Rectal smooth muscle tissue (tissue), 1 donor: ENCODE measurements around the gene NADK.

Experiments
- H3K27ac ChIP-seq: one replicate; pipeline ENCODE4 v1.7.0; 2013; ENCODE audit warnings: low read depth, low read length, inconsistent platforms
- H3K27me3 ChIP-seq: one replicate; pipeline ENCODE4 v1.7.0; 2013; ENCODE audit warnings: low read length; ENCODE audit not compliant: control insufficient read depth, insufficient read depth
- H3K36me3 ChIP-seq: one replicate; pipeline ENCODE4 v1.7.0; 2013; ENCODE audit warnings: low read length; ENCODE audit not compliant: control insufficient read depth, insufficient read depth
- H3K4me1 ChIP-seq: one replicate; pipeline ENCODE4 v1.7.0; 2013; ENCODE audit warnings: low read length; ENCODE audit not compliant: control insufficient read depth, insufficient read depth
- H3K4me3 ChIP-seq: one replicate; pipeline ENCODE4 v1.7.0; 2013; ENCODE audit warnings: low read length
- H3K9ac ChIP-seq: one replicate; pipeline ENCODE4 v1.7.0; 2013; ENCODE audit warnings: low read length

The NADK gene, protein sequence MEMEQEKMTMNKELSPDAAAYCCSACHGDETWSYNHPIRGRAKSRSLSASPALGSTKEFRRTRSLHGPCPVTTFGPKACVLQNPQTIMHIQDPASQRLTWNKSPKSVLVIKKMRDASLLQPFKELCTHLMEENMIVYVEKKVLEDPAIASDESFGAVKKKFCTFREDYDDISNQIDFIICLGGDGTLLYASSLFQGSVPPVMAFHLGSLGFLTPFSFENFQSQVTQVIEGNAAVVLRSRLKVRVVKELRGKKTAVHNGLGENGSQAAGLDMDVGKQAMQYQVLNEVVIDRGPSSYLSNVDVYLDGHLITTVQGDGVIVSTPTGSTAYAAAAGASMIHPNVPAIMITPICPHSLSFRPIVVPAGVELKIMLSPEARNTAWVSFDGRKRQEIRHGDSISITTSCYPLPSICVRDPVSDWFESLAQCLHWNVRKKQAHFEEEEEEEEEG

DNA sequence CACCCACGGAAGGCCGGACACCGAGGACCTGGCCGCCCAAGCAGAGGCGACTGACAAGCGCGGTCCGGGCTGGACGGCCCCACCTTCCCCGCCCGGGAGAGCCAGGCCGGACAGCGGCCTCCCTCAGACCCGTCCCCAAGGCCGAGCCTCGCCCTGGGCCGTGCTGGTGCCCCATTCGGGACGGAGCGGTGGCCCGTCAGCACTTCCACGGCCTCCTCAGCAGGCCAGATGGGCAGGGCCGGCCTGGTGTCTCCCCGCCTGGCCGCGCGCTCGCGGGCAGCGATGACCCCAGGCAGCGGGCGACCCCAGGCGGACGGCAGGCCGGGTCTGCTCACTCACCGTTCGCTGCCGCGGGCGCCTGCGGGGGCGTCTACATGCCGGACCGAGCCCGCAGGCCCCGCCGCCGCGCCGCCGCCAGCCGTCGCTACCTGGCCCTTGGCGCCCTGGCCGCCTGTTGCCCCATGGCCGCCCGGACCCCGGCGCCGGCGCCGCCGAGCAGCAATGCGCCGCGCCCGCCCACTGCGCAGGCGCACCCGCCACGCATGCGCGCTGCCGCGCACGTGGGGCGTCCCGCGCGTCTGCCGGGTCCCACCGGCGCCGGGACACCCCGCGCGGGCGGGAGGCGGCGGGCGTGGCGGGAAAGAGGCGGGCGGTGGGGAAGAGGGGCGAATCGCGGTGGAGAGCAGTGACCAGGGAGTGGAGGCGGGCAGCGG is at the start of gene NADK:
Gene NADK, minus strand, starts transcription at position 521 of the 713 bp plus-strand sequence. CDS start 13,064 bp downstream, outside the sequence.
- Histone ChIP-seq H3K9ac (peak within 1 kb of the TSS; percentile 66), H3K36me3 (no peaks in the 10 kb centered on the region), H3K27ac (peak within 1 kb of the TSS; percentile 72), H3K4me1 (peaks cover 13% of the 10 kb centered on the region), H3K27me3 (no peaks in the 10 kb centered on the region), H3K4me3 (peak within 1 kb of the TSS; percentile 68)

DNA sequence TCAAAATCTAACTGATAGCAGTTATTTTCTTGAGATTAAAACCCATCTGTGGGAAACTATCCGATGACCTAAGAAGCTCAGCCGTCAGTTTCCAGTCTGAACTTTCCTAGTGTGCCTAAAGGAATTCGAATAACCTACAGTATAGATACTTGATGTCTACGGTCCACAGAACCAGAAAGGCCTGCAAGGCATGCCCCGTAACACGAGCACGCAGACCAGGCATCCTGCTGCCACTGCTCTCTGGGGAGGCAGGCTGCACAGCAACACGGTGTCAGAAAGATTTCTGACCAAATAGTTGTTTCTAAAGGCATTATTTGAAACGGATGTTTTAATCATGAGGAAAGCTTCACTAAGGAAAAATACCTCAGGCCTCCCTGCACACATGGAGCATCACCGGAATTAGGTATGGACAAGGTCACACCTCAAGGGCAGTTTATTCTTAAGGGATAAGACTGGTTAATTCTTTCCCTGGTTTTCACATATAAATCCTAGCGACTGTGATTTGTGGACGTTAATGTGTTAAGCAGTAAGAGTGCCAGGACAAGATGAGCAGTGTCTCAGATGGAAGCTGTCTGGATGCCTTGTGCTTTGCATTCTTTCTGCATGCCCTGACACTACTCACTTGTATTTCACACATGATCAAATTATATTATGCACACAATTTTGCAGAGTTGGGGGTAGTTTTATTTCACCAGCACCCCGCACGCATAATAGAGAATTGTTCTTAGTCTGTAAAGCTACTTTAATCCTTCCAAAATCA is 49.0 kb upstream of the NADK start:
- H3K36me3 ChIP-seq = peaks cover 4% of the 10 kb centered on the region
- no peak overlapping the region for H3K4me3 ChIP-seq
- no peaks in the 10 kb centered on the region for H3K27me3 ChIP-seq
- H3K9ac ChIP-seq = no peak overlapping the region
- H3K4me1 ChIP-seq = no peaks in the 10 kb centered on the region
- H3K27ac ChIP-seq = no peak overlapping the region

DNA sequence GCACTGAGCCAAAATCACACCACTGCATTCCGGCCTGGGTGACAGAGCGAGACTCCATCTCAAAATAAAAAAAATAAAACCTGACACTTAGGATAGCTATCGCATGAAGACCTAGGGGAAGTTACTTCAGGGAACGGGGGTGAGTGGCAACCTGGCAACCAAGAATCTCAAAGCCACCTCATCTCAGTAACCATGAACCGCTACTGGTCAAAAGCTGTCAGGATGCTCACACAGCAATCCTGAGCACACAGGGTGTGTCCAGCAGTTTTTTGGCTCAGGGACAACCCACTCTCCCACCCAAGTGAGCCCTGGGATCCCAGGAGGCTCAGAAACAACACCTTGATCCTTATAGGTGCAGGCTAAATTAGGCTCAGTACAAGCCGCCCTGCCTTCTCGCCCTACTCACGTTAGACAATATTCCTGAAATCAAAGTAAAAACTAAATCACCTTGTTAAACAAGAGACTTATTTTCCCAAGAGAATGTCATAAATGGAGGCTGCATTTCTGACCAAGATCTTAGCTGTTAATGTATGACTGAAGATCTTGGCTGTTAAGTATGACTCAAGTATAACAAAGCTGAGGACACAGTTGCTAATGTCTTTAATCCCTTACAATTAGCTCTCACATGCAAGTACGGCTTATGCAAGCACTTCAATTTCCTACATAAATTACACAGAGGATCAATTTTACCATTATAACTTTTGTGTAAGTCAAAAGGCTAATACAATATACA is 48.3 kb upstream of the NADK start:
- H3K27ac ChIP-seq = no peak overlapping the region
- H3K9ac ChIP-seq = no peak overlapping the region
- H3K27me3 ChIP-seq = no peaks in the 10 kb centered on the region

DNA sequence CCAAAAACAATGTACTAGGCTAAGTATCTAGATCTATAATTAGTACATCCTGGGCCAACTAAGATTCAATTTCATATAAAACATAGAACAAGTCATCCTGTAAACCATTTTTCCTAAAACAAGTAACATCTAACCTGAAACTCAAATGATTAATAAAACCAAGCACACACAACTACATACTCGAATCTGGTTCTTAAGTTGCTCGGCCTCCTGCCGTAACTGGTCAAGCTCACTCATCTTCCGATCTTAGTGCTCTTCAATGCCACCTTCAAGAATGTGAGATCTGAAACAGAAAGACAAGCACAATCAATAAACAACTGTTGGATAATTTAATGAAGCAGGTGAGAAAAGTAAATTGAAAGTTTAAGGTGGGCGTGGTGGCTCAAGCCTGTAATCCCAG is 46.9 kb upstream of the NADK start:
- Histone ChIP-seq H3K36me3 (peaks cover 4% of the 10 kb centered on the region), H3K27ac (no peak overlapping the region), H3K4me1 (no peaks in the 10 kb centered on the region), H3K27me3 (no peaks in the 10 kb centered on the region), H3K4me3 (no peak overlapping the region), H3K9ac (no peak overlapping the region)

More for the DNA sequence above, 48.3 kb upstream of the NADK start:
- Histone ChIP-seq H3K4me1 (no peaks in the 10 kb centered on the region), H3K36me3 (peaks cover 4% of the 10 kb centered on the region), H3K4me3 (no peak overlapping the region)

DNA sequence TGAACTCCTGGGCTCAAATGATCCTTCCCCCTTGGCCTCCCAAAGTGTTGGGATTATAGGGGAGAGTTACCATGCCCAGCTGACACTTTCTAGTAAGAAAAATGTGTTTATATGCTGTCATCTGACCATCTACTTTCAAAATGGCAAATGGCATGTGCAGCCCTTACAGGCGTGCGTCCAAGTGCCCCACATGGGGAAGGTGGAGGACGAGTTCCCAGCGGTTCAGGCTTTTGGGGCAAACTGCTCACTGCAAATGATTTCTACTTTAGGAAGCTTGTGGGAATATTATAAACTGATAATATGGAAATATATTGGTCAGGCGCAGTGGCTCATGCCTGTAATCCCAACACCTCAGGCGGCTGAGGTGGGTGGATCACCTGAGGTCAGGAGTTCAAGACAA is 41.5 kb upstream of the NADK start:
- Histone ChIP-seq H3K27ac (no peak overlapping the region), H3K27me3 (no peaks in the 10 kb centered on the region), H3K36me3 (peaks cover 20% of the 10 kb centered on the region), H3K4me1 (no peaks in the 10 kb centered on the region), H3K9ac (no peak overlapping the region), H3K4me3 (no peak overlapping the region)

DNA sequence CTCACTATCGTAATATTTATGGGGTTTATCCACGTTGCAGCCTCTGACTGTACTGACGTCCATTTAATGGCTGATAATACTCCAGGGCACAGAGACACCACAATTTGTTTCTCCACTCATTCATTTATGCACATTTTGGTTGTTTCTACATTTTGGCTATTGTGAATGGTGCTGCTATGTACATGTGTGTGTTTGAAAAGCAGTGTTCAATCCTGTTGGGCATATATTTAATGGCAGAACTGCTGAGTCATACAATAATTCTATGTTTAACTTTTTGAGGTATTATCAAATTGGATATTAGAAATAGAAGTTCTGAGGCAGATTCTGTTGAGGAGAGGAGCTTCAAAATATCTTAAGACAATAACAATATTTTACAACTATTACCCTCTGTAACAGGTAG is 39.0 kb upstream of the NADK start:
- no peak overlapping the region for H3K9ac ChIP-seq
- no peaks in the 10 kb centered on the region for H3K4me1 ChIP-seq
- no peak overlapping the region for H3K4me3 ChIP-seq
- H3K27ac ChIP-seq = no peak overlapping the region
- H3K27me3 ChIP-seq = no peaks in the 10 kb centered on the region
- peaks cover 25% of the 10 kb centered on the region for H3K36me3 ChIP-seq

DNA sequence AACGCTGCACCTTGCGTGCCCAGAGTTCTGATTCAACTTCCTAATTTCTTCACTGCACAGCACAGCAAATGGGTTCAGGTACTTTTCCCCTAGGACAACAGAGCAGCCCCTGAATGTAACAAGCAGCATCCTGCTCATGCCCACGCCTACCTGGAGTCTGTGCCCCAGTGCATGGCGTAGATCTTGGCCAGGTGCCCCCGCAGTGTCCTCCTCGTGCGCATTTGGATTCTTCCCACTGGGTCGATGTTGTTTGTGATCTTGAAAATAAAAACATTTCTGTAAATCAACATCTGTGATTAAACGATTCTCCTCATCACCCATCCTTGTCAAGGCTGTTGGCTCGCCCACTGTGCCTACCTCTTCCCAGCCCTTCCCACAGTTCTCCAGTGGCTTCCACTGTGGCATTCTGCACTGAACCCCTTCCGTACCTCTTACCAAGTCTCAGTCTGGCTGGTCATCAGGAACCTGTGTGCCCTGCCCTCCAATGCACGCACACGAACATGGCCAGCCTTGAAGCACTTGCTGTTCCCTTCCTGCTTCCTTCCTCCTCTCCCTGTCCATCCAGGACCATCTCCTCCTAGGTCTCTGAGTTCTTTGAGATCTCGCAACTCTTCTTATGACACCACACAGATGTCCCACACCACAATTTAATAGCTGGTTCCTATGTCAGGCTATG is 37.5 kb upstream of the NADK start:
- no peak overlapping the region for H3K4me3 ChIP-seq
- no peaks in the 10 kb centered on the region for H3K27me3 ChIP-seq
- H3K9ac ChIP-seq = no peak overlapping the region
- no peaks in the 10 kb centered on the region for H3K4me1 ChIP-seq
- H3K36me3 ChIP-seq = peaks cover 25% of the 10 kb centered on the region
- H3K27ac ChIP-seq = no peak overlapping the region

DNA sequence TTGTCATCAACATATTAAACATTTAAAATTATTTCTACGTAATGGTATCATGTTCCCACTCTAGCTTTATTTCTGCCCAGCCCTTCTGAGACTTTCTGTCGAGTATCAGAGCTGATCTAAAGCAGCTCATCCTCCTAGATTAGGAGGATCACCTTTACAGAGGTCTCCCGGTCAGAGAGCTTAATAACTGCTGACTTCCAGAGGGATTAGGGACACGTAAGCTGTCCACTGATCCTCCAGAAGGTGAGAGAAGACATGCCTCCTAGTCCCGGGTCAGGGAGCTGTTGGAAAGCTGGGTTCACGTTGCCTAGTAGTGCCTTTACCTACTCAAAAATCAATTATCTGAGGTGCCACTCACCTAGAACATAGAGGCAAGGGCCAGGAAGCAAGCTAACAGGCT is 31.2 kb upstream of the NADK start:
- no peaks in the 10 kb centered on the region for H3K4me1 ChIP-seq
- H3K9ac ChIP-seq = no peak overlapping the region
- no peak overlapping the region for H3K27ac ChIP-seq
- no peaks in the 10 kb centered on the region for H3K27me3 ChIP-seq
- no peak overlapping the region for H3K4me3 ChIP-seq
- peaks cover 14% of the 10 kb centered on the region for H3K36me3 ChIP-seq

DNA sequence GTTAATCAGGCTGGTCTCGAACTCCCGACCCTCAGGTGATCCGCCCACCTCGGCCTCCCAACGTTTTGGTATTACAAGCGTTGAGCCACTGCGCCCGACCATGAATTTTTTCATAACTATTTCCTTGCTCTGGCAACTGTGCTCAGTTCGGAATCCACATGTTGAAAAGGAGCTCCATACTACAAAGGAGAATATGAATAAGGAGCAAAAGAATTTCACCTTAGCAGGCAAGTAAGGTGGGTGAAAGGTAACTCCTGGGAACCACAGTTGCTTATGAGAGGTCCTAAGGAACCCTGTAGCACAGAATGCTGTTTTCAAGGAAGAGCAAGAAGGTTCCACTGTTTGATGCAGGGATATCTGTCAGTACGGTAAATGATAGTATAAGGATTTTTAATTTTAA is 29.9 kb upstream of the NADK start:
- Histone ChIP-seq H3K4me1 (no peaks in the 10 kb centered on the region), H3K36me3 (peaks cover 14% of the 10 kb centered on the region), H3K4me3 (no peak overlapping the region), H3K27ac (no peak overlapping the region), H3K9ac (no peak overlapping the region), H3K27me3 (no peaks in the 10 kb centered on the region)

DNA sequence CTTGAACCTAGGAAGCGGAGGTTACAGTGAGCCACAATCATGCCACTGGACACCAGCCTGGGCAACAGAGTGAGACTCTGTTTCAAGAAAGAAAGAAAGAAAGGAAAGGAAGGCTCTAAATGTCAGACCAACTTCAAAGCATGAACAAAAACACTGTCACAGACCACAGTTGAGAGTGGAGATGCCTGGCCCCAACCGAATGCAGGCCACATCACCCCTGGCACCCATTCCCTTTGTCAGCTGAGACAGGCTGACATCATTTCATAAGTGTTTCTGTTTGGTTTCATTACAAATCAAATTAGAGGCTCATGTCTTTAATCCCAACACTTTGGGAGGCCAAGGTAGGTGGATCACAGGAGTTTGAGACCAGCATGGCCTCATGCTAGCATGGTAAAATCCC is 28.6 kb upstream of the NADK start:
- Histone ChIP-seq H3K36me3 (peaks cover 16% of the 10 kb centered on the region), H3K4me1 (no peaks in the 10 kb centered on the region), H3K27me3 (no peaks in the 10 kb centered on the region), H3K27ac (no peak overlapping the region), H3K9ac (no peak overlapping the region), H3K4me3 (no peak overlapping the region)

DNA sequence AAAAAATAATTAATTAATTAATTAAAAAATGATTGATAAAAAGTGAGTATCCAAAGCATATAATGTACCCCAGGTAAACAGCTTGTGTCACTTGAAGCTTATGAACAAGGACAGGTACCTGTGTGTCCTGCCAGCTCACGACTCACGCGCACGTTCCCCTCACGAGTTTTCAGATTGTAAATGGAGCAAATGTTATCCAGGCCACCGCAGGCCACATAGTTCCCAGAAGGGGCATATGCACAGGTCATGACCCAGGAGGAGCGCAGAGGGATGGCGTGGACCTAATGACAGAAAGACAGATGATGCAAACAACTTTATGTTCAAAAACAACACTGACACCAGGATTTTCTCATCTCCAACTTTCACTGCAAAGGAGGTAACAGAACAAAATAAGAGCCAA is 26.0 kb upstream of the NADK start:
- H3K27me3 ChIP-seq = no peaks in the 10 kb centered on the region
- no peak overlapping the region for H3K27ac ChIP-seq
- no peak overlapping the region for H3K9ac ChIP-seq
- H3K4me3 ChIP-seq = no peak overlapping the region
- H3K4me1 ChIP-seq = no peaks in the 10 kb centered on the region
- H3K36me3 ChIP-seq = peaks cover 16% of the 10 kb centered on the region
